ENCODE measurements around the gene PLPPR3. TPM values are rescaled to one million over a fixed set of nuclear protein-coding genes. Genes with fewer than 3 reads are reported as not detected.

Gene PLPPR3
- total and polyA plus RNA-seq, 9 of the 15 experiments (the other 6 are each of a cell fraction or from before 2014, with no cell fraction given) = 0.01 to 48.2 (median 8.6) TPM

GRCh38 chr19:850221-850978, 28.6 kb upstream of the PLPPR3 start (continued):
- TF ChIP-seq STAT6 (CRISPR knock-in tag; IDR thresholded peaks at IDR 0.05) (no peak), XRCC5 (IDR thresholded peaks at IDR 0.05; ENCODE audit: low read depth, low read length) (no peak), GATAD2A (IDR thresholded peaks at IDR 0.05) (no peak), SMAD4 (CRISPR knock-in tag; conservative IDR thresholded peaks at IDR 0.05) (no peak), NONO (IDR thresholded peaks at IDR 0.05; ENCODE audit: low read depth in 2 of 2, low read length in 1 of 2) (no peak), ZNF655 (CRISPR knock-in tag; IDR thresholded peaks at IDR 0.05) (no peak), SRSF1 (IDR thresholded peaks at IDR 0.05; ENCODE audit: low read depth, low read length) (no peak), FOXJ2 (tag; IDR thresholded peaks at IDR 0.05) (no peak), DLX4 (CRISPR knock-in tag; IDR thresholded peaks at IDR 0.05) (no peak), ATF1 (CRISPR knock-in tag; IDR thresholded peaks at IDR 0.05) (no peak), ATF1 (tag; IDR thresholded peaks at IDR 0.05) (peak; percentile 43; the same call in 1 of the 2 replicates), VEZF1 (CRISPR knock-in tag; IDR thresholded peaks at IDR 0.05) (peak; percentile 69), ZNF146 (CRISPR knock-in tag; IDR thresholded peaks at IDR 0.05; ENCODE audit: unreplicated experiment) (no peak), SMARCA5 (IDR thresholded peaks at IDR 0.05) (no peak; the same call in 1 of the 2 replicates), ZNF175 (CRISPR knock-in tag; IDR thresholded peaks at IDR 0.05; ENCODE audit: low read depth) (no peak)

Measured in K562 (cell line).